Measurements from ENCODE around the gene TNFRSF25. TPM values are rescaled to one million over a fixed set of nuclear protein-coding genes. Genes with fewer than 3 reads are reported as not detected.

The TNFRSF25 gene
- total and polyA plus RNA-seq, 10 of the 15 experiments (the other 5 are each of a cell fraction or from before 2014, with no cell fraction given), result 0.23 to 8.6 (median 0.46) TPM; not detected in 5

- SMC1A ChIA-PET (ENCODE audit: uncharacterized antibody, unreplicated experiment), result no interaction called here
- POLR2A ChIA-PET, result no interaction called here
- TF ChIP-seq POU2F2 (IDR thresholded peaks at IDR 0.05; ENCODE audit: borderline replicate concordance, low read depth, low read length) (no peak), ZBED1 (IDR thresholded peaks at IDR 0.05; ENCODE audit: borderline replicate concordance) (no peak), SP1 (IDR thresholded peaks at IDR 0.05; ENCODE audit: low read depth, low read length) (no peak), TCF7 (IDR thresholded peaks at IDR 0.05; ENCODE audit: borderline replicate concordance) (no peak), BCLAF1 (IDR thresholded peaks at IDR 0.05) (no peak), SUZ12 (IDR thresholded peaks at IDR 0.05; ENCODE audit: unreplicated experiment) (no peak), SRF (IDR thresholded peaks at IDR 0.05; ENCODE audit: low read depth in 2 of 2, low read length in 2 of 2) (no peak), ZNF384 (IDR thresholded peaks at IDR 0.05; ENCODE audit: borderline replicate concordance, low read depth, low read length) (no peak)
- in situ Hi-C loops (cut with MboI), result no loop called here
- FAIRE-seq (no peak), DNase-seq (ENCODE audit: low read depth, low spot score) (no peak), ATAC-seq (no peak)
- H4K20me1 ChIP-seq (ENCODE audit: control insufficient read depth, insufficient read depth), result no peaks in the 10 kb centered on the region
- H3K79me2 ChIP-seq (ENCODE audit: control insufficient read depth, insufficient read depth, low read length), result no peaks in the 10 kb centered on the region
- H3K27ac ChIP-seq (ENCODE audit: control insufficient read depth, insufficient read depth), result no peak overlapping the region
- CTCF ChIA-PET, result interaction anchor here (0.8 to 1.0 kb wide), 2 partner anchors 9 to 33 kb away, joined by 3 to 5 read pairs; no protein-coding TSS in a partner anchor
- intact Hi-C loops (cut with micrococcal nuclease; ENCODE audit: unreplicated experiment), result loop anchor here (1.0 kb wide), 1 partner anchor 12 kb away; no protein-coding TSS in a partner anchor
- H3K9ac ChIP-seq (ENCODE audit: control insufficient read depth, insufficient read depth, low read length), result no peak overlapping the region
- H3K9me3 ChIP-seq (replicated peaks; ENCODE audit: control insufficient read depth, insufficient read depth, low read length), result no peaks in the 10 kb centered on the region
- no peaks in the 10 kb centered on the region for H3K4me1 ChIP-seq (ENCODE audit: control insufficient read depth, insufficient read depth, low read length)
- H2AFZ ChIP-seq (ENCODE audit: control insufficient read depth, low read depth, low read length), result no peak overlapping the region
- no peaks in the 10 kb centered on the region for H3K27me3 ChIP-seq (replicated peaks in 1 of 2; ENCODE audit: control insufficient read depth in 2 of 2, insufficient read depth in 2 of 2, low read length in 1 of 2)
- BruUV-seq (replicated peaks), result no TSS peak
- H3K36me3 ChIP-seq (ENCODE audit: control insufficient read depth in 2 of 2, insufficient read depth in 2 of 2, low read length in 1 of 2), result no peaks in the 10 kb centered on the region
- RAD21 ChIA-PET (ENCODE audit: unreplicated experiment), result no interaction called here
- H3K4me3 ChIP-seq, result no peak overlapping the region
- H3K4me2 ChIP-seq (ENCODE audit: control insufficient read depth, insufficient read depth), result no peak overlapping the region
- 76% methylated on average over 7 of the region's 7 CpGs for WGBS (ENCODE audit: insufficient coverage, insufficient replicate concordance, low lambda C conversion rate, missing lambda C conversion rate)
These were observed 6.0 kb upstream of the TNFRSF25 start for GRCh38 chr1:6471970-6472368.
